K562 (cell line): ENCODE data around the gene SCAMP5. TPM values are rescaled to one million over a fixed set of nuclear protein-coding genes. Genes with fewer than 3 reads are reported as not detected.

Source experiments
- ATAC-seq: fragments of 200-7000 bp; cut with Tn5 transposase; 3 replicates; pipeline ENCODE4 v1.9.1; 2020; ENCODE audit warnings: moderate library complexity
- BruUV-seq: library from RNA; stranded (reverse); fragments of 400-500 nt; replicated peaks from 2 replicates; lab custom pipeline; 2021; lab: Mats Ljungman, UMichigan
- CTCF ChIA-PET: fragments of 300-600 bp; formaldehyde crosslinking; extraction: SDS; loops from one replicate; lab custom pipeline; 2021; ENCODE audit warnings: low intra/inter-chr PET ratio; lab: Yijun Ruan, JAX
- POLR2A ChIA-PET: fragments of 300-600, 350-650 bp; sonication (Branson Sonifier 250); formaldehyde crosslinking; extraction: SDS; loops from one replicate; lab custom pipeline; 2021; ENCODE audit warnings: antibody characterized with exemption, inconsistent platforms; lab: Yijun Ruan, JAX
- DNase-seq, 4 experiments: peaks; one replicate each; pipeline versions ENCODE4 v3.0.0 to v3.0.0-alpha.2; 2011 to 2018; ENCODE audit warnings: low spot score in 3 of 4, mixed read lengths in 3 of 4; ENCODE audit errors: extremely low read depth in 1 of 4
- FAIRE-seq: peaks from 2 replicates; lab custom pipeline; 2011; peaks lifted over from hg19 to GRCh38; lab: Jason Lieb, UNC
- H2AFZ ChIP-seq: 2 replicates; pipeline ENCODE4 v1.6.0; 2011; ENCODE audit warnings: low read depth, low read length, control low read depth, inconsistent platforms
- H3K27ac ChIP-seq: fragments of 200-600 bp; 3 replicates; pipeline ENCODE4 v1.8.0; 2011; ENCODE audit warnings: low read depth, mild to moderate bottlenecking, control low read depth, inconsistent platforms, low read length, moderate library complexity, mixed read lengths; ENCODE audit errors: extremely low read depth
- H3K27me3 ChIP-seq, 2 experiments: fragments of 300-600 bp in 1 of 2; 2 replicates in 1 of 2; 3 replicates in 1 of 2; pipeline versions ENCODE4 v1.6.0 to v1.8.0; 2011; ENCODE audit warnings: inconsistent platforms in 2 of 2, low read length in 2 of 2, mild to moderate bottlenecking in 1 of 2, mixed read lengths in 1 of 2, moderate library complexity in 1 of 2; ENCODE audit not compliant: control insufficient read depth in 2 of 2, insufficient read depth in 2 of 2
- H3K36me3 ChIP-seq: fragments of 300-600 bp; 3 replicates; pipeline ENCODE4 v1.8.0; 2011; ENCODE audit warnings: mild to moderate bottlenecking, low read length, inconsistent platforms; ENCODE audit not compliant: control insufficient read depth, insufficient read depth
- H3K4me1 ChIP-seq, 2 experiments: fragments of 200-600 bp in 1 of 2; replicated peaks in 1 of 2; 2 replicates in 1 of 2; 3 replicates in 1 of 2; pipeline versions ENCODE4 v1.5.1 to v1.8.0; 2011; ENCODE audit warnings: inconsistent platforms in 2 of 2, low read length in 2 of 2, mild to moderate bottlenecking in 1 of 2, mixed read lengths in 1 of 2, moderate library complexity in 1 of 2; ENCODE audit not compliant: control insufficient read depth in 2 of 2, insufficient read depth in 2 of 2
- H3K4me2 ChIP-seq: 2 replicates; pipeline ENCODE4 v1.6.1; 2011; ENCODE audit warnings: low read length, control low read depth, inconsistent platforms, mixed read lengths; ENCODE audit not compliant: insufficient read depth
- H3K4me3 ChIP-seq: fragments of 200-600 bp; sonication (generic), shearing (Covaris generic); 2 replicates; pipeline ENCODE4 v1.5.1; 2016; ENCODE audit warnings: control low read depth, inconsistent platforms
- H3K79me2 ChIP-seq: fragments of 200-600 bp; 3 replicates; pipeline ENCODE4 v1.8.0; 2011; ENCODE audit warnings: low read length, inconsistent platforms; ENCODE audit not compliant: control insufficient read depth, insufficient read depth
- H3K9ac ChIP-seq, 2 experiments: 2 replicates each; pipeline versions ENCODE4 v1.6.0 to v1.6.1; 2011; ENCODE audit warnings: low read depth in 2 of 2, low read length in 2 of 2, control low read depth in 1 of 2, inconsistent platforms in 1 of 2, mild to moderate bottlenecking in 1 of 2, mixed read lengths in 1 of 2; ENCODE audit not compliant: insufficient read depth in 1 of 2
- H3K9me1 ChIP-seq: one replicate; pipeline ENCODE4 v1.6.0; 2011; ENCODE audit warnings: inconsistent platforms, mild to moderate bottlenecking, low read length, moderate library complexity; ENCODE audit not compliant: control insufficient read depth, insufficient read depth
- H3K9me3 ChIP-seq: replicated peaks from 2 replicates; pipeline ENCODE4 v1.5.1; 2011; ENCODE audit warnings: low read depth, low read length, inconsistent platforms; ENCODE audit not compliant: control insufficient read depth, insufficient read depth
- H4K20me1 ChIP-seq: replicated peaks from 2 replicates; pipeline ENCODE4 v1.6.1; 2011; ENCODE audit warnings: low read length, inconsistent platforms, mixed read lengths; ENCODE audit not compliant: control insufficient read depth, insufficient read depth
- ASH1L ChIP-seq: fragments of 450-650 bp; IDR thresholded peaks from 2 replicates; pipeline ENCODE4 v1.6.1; 2018; ENCODE audit warnings: borderline replicate concordance, mild to moderate bottlenecking, low read depth; ENCODE audit not compliant: partially characterized antibody
- DACH1 ChIP-seq: fragments of 450-650 bp; IDR thresholded peaks from 2 replicates; pipeline ENCODE4 v1.6.1; 2018; ENCODE audit not compliant: partially characterized antibody
- IRF2 ChIP-seq: sonication (generic); formaldehyde crosslinking; IDR thresholded peaks from 2 replicates; pipeline ENCODE4 v1.8.1; 2022; ENCODE audit warnings: mild to moderate bottlenecking, missing genetic modification reagents
- NBN ChIP-seq: fragments of 450-650 bp; IDR thresholded peaks from 2 replicates; pipeline ENCODE4 v1.6.1; 2016; ENCODE audit warnings: low read depth, mild to moderate bottlenecking
- ZC3H8 ChIP-seq: fragments of 450-650 bp; IDR thresholded peaks from 2 replicates; pipeline ENCODE4 v1.6.1; 2017
- ZNF232 ChIP-seq: sonication (generic); formaldehyde crosslinking; IDR thresholded peaks from 2 replicates; pipeline ENCODE4 v1.8.0; 2022; ENCODE audit warnings: mild to moderate bottlenecking, missing genetic modification reagents
- WGBS: fragments of 100-300 bp; shearing (Covaris generic); methylation state at CpG from one replicate; pipeline ENCODE4 v1.1.6; 2016; ENCODE audit warnings: low coverage, mixed read lengths; ENCODE audit not compliant: insufficient coverage; ENCODE audit errors: missing lambda C conversion rate; 5-methylcytosine and 5-hydroxymethylcytosine counted together
- in situ Hi-C: fragments of 300-500 bp; cut with MboI; formaldehyde crosslinking; loops from 4 replicates; pipeline ENCODE4 v1.15.0; 2018; ENCODE audit warnings: inconsistent platforms, mixed read lengths
- intact Hi-C: fragments of 100-400 bp; cut with micrococcal nuclease; formaldehyde crosslinking; loops from 2 replicates; pipeline ENCODE4 v1.14.2; 2022
- polyA plus RNA-seq, 8 experiments: library from polyadenylated mRNA; depleted of rRNA in 4 of 8; stranded (reverse) in 5 of 8; unstranded in 3 of 8; fragments of >200 nt; fragmentation: Nextera tagmentation in 2 of 8; fragmentation: Illumina TruSeq in 1 of 8; extraction: Ambion mirVana in 2 of 8; extraction: Trizol in 1 of 8; gene quantifications; 2 replicates each; pipeline versions ENCODE4 v1.2.1 to v1.2.3, GENCODE V29; 2011 to 2014; ENCODE audit warnings: inconsistent platforms in 1 of 8, missing spikeins in 1 of 8
- total RNA-seq, 7 experiments: library from RNA; depleted of rRNA in 6 of 7; stranded (reverse); fragments of >200 nt in 6 of 7; fragmentation: Illumina TruSeq in 2 of 7; extraction: Trizol in 2 of 7; gene quantifications; 2 replicates each; pipeline versions ENCODE4 v1.2.1 to v1.2.3, GENCODE V29; 2011 to 2021; ENCODE audit warnings: low replicate concordance in 1 of 7
- TF ChIP-seq, protein P1 (sequence below): fragments of 450-650 bp; formaldehyde crosslinking; IDR thresholded peaks from 2 replicates; pipeline ENCODE4 v1.4.0; 2020; ENCODE audit warnings: mild to moderate bottlenecking, moderate library complexity
- TF ChIP-seq, protein P2 (sequence below): fragments of 250-450 bp; sonication (Bioruptor Pico); IDR thresholded peaks from 2 replicates; pipeline ENCODE4 v1.5.0; 2021
- TF ChIP-seq, protein P3 (sequence below): sonication (generic); formaldehyde crosslinking; IDR thresholded peaks from 2 replicates; pipeline ENCODE4 v1.8.0; 2023; ENCODE audit warnings: mild to moderate bottlenecking, missing genetic modification reagents

SCAMP5 gene
- total and polyA plus RNA-seq, 9 of the 15 experiments (the other 6 are each of a cell fraction or from before 2014, with no cell fraction given) = 0.09 to 0.29 (median 0.19) TPM; not detected in 5

DNA sequence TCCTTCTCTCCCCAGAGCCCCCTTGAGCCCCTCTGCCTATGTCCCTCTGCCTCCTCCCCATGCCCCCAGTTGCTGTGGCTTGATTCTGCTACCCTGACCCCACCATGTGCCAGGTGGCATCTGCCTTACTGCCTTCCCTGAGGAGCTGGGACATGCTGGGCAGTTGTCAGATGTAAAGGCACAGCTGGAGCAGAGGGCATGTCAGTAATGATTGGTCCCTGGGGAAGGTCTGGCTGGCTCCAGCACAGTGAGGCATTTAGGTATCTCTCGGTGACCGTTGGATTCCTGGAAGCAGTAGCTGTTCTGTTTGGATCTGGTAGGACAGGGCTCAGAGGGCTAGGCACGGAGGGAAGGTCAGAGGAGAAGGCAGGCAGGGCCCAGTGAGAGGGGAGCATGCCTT is 24.6 kb downstream of the SCAMP5 start:
- Histone ChIP-seq H3K36me3 (peaks cover under 1% of the 10 kb centered on the region; the same call in 1 of the 3 replicates), H3K4me1 (peaks cover 10 to 22% of the 10 kb centered on the region in 2 experiments; a peak in 4 of 5 replicates), H4K20me1 (no peaks in the 10 kb centered on the region), H3K79me2 (peaks cover 14% of the 10 kb centered on the region), H2AFZ (no peak overlapping the region), H3K27me3 (peaks cover 0 to 5% of the 10 kb centered on the region in 2 experiments; a peak in 1 of 5 replicates), H3K9me3 (no peaks in the 10 kb centered on the region), H3K27ac (no peak overlapping the region), H3K4me3 (no peak overlapping the region), H3K9ac (peak overlapping the region in 1 of 2 experiments; percentile 39; a peak in 1 of 4 replicates), H3K4me2 (no peak overlapping the region), H3K9me1 (no peaks in the 10 kb centered on the region)
- no peak for TF ChIP-seq ZC3H8
- TF ChIP-seq, protein P1, sequence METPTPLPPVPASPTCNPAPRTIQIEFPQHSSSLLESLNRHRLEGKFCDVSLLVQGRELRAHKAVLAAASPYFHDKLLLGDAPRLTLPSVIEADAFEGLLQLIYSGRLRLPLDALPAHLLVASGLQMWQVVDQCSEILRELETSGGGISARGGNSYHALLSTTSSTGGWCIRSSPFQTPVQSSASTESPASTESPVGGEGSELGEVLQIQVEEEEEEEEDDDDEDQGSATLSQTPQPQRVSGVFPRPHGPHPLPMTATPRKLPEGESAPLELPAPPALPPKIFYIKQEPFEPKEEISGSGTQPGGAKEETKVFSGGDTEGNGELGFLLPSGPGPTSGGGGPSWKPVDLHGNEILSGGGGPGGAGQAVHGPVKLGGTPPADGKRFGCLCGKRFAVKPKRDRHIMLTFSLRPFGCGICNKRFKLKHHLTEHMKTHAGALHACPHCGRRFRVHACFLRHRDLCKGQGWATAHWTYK (CRISPR knock-in tag) = no peak
- WGBS = 48% methylated on average over 3 of the region's 3 CpGs
- FAIRE-seq (no peak), DNase-seq (no peak), ATAC-seq (no peak)
- in situ Hi-C loops = loop anchor here (10.0 kb wide), 1 partner anchor 655 kb away; no protein-coding TSS in a partner anchor
- POLR2A ChIA-PET = no interaction called here
- BruUV-seq = no TSS peak
- CTCF ChIA-PET = no interaction called here
- intact Hi-C loops = no loop called here

DNA sequence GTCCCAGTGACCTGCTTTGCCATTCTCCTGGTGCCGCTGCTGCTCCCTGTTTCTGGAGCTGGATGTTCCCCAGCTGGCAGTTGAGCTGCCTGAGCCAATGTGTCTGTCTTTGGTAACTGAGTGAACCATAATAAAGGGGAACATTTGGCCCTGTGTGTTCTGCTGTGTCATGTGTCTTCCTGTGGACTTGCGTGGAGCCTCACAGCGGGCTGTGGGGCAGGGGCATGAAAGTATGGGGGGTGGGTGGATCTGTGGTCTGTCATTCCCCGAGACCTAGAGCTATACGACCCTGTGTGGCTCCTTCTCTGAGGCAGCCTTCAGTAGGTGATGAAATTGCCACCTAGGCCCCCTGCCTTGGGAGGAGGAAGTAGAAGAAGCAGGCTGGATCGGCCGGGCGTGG is 26.0 kb downstream of the SCAMP5 start:
- H4K20me1 ChIP-seq = no peaks in the 10 kb centered on the region
- no peak overlapping the region for H3K4me2 ChIP-seq
- DNase-seq (no peak), FAIRE-seq (no peak), ATAC-seq (no peak)
- POLR2A ChIA-PET = interaction anchor here (0.6 kb wide), 2 partner anchors 11 to 12 kb away, joined by 3 read pairs; no protein-coding TSS in a partner anchor
- WGBS = 89% methylated on average over 5 of the region's 8 CpGs
- H3K9me3 ChIP-seq = no peaks in the 10 kb centered on the region
- no peak overlapping the region for H3K4me3 ChIP-seq
- H3K79me2 ChIP-seq = peaks cover 19% of the 10 kb centered on the region
- H3K4me1 ChIP-seq = peaks cover 10 to 21% of the 10 kb centered on the region in 2 experiments; a peak in 4 of 5 replicates
- in situ Hi-C loops (loop anchor here (10.0 kb wide), 1 partner anchor 653 kb away; no protein-coding TSS in a partner anchor), intact Hi-C loops (no loop called here)
- H3K27me3 ChIP-seq = peaks cover 0 to 2% of the 10 kb centered on the region in 2 experiments; a peak in 1 of 5 replicates
- TF ChIP-seq ASH1L (no peak), IRF2 (no peak), NBN (no peak), ZNF232 (CRISPR knock-in tag) (no peak), DACH1 (no peak)
- TF ChIP-seq, protein P2, sequence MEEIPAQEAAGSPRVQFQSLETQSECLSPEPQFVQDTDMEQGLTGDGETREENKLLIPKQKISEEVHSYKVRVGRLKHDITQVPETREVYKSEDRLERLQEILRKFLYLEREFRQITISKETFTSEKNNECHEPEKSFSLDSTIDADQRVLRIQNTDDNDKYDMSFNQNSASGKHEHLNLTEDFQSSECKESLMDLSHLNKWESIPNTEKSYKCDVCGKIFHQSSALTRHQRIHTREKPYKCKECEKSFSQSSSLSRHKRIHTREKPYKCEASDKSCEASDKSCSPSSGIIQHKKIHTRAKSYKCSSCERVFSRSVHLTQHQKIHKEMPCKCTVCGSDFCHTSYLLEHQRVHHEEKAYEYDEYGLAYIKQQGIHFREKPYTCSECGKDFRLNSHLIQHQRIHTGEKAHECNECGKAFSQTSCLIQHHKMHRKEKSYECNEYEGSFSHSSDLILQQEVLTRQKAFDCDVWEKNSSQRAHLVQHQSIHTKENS (CRISPR knock-in tag) = no peak
- TF ChIP-seq, protein P3, sequence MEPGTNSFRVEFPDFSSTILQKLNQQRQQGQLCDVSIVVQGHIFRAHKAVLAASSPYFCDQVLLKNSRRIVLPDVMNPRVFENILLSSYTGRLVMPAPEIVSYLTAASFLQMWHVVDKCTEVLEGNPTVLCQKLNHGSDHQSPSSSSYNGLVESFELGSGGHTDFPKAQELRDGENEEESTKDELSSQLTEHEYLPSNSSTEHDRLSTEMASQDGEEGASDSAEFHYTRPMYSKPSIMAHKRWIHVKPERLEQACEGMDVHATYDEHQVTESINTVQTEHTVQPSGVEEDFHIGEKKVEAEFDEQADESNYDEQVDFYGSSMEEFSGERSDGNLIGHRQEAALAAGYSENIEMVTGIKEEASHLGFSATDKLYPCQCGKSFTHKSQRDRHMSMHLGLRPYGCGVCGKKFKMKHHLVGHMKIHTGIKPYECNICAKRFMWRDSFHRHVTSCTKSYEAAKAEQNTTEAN (CRISPR knock-in tag) = no peak
- H3K9me1 ChIP-seq = no peaks in the 10 kb centered on the region
- no peak overlapping the region for H2AFZ ChIP-seq
- H3K9ac ChIP-seq = no peak overlapping the region
- peaks cover 12% of the 10 kb centered on the region for H3K36me3 ChIP-seq
- BruUV-seq = no TSS peak
- CTCF ChIA-PET = no interaction called here
- no peak overlapping the region for H3K27ac ChIP-seq
